HUES6 (cell line): ENCODE results near the gene NAA40.

Experiments used
- H3K27ac ChIP-seq: 2 replicates; pipeline ENCODE4 v1.7.0; 2013; ENCODE audit warnings: low read depth, mild to moderate bottlenecking, low read length, inconsistent platforms
- H3K27me3 ChIP-seq: 2 replicates; pipeline ENCODE4 v1.6.1; 2013; ENCODE audit warnings: low read length; ENCODE audit not compliant: control insufficient read depth, insufficient read depth
- H3K36me3 ChIP-seq: 2 replicates; pipeline ENCODE4 v1.6.1; 2013; ENCODE audit warnings: low read length; ENCODE audit not compliant: control insufficient read depth, insufficient read depth
- H3K4me1 ChIP-seq: 2 replicates; pipeline ENCODE4 v1.6.1; 2013; ENCODE audit warnings: low read length; ENCODE audit not compliant: control insufficient read depth, insufficient read depth
- H3K4me3 ChIP-seq: 2 replicates; pipeline ENCODE4 v1.5.1; 2013; ENCODE audit warnings: low read depth, low read length
- H3K9ac ChIP-seq: one replicate; pipeline ENCODE4 v1.6.1; 2013; ENCODE audit warnings: mild to moderate bottlenecking, low read length
- H3K9me3 ChIP-seq: 2 replicates; pipeline ENCODE4 v1.6.1; 2013; ENCODE audit warnings: low read depth, low read length; ENCODE audit not compliant: control insufficient read depth, insufficient read depth

The NAA40 gene

GRCh38 chr11:63920939-63921417 is 17.8 kb upstream of the NAA40 start:
- H3K9me3 ChIP-seq = peaks cover 8% of the 10 kb centered on the region; the same call in 1 of the 2 replicates
- no peaks in the 10 kb centered on the region for H3K36me3 ChIP-seq
- H3K9ac ChIP-seq = peak overlapping the region; percentile 95
- H3K4me1 ChIP-seq = peaks cover 29% of the 10 kb centered on the region
- peak overlapping the region; percentile 99; the same call in 1 of the 2 replicates for H3K27ac ChIP-seq
- peaks cover 11% of the 10 kb centered on the region for H3K27me3 ChIP-seq
- peak overlapping the region; percentile 60 for H3K4me3 ChIP-seq

GRCh38 chr11:63922673-63923192 is 16.1 kb upstream of the NAA40 start:
- no peak overlapping the region for H3K27ac ChIP-seq
- no peak overlapping the region for H3K9ac ChIP-seq
- peaks cover 8% of the 10 kb centered on the region; the same call in 1 of the 2 replicates for H3K9me3 ChIP-seq
- H3K27me3 ChIP-seq = peaks cover 14% of the 10 kb centered on the region
- peaks cover 29% of the 10 kb centered on the region for H3K4me1 ChIP-seq
- H3K4me3 ChIP-seq = no peak overlapping the region
- no peaks in the 10 kb centered on the region for H3K36me3 ChIP-seq

GRCh38 chr11:63923319-63923718 is 15.5 kb upstream of the NAA40 start:
- H3K4me1 ChIP-seq = peaks cover 26% of the 10 kb centered on the region
- peaks cover 8% of the 10 kb centered on the region; the same call in 1 of the 2 replicates for H3K9me3 ChIP-seq
- H3K27ac ChIP-seq = no peak overlapping the region
- no peaks in the 10 kb centered on the region for H3K36me3 ChIP-seq
- no peak overlapping the region for H3K9ac ChIP-seq
- H3K4me3 ChIP-seq = no peak overlapping the region
- H3K27me3 ChIP-seq = peaks cover 20% of the 10 kb centered on the region

DNA sequence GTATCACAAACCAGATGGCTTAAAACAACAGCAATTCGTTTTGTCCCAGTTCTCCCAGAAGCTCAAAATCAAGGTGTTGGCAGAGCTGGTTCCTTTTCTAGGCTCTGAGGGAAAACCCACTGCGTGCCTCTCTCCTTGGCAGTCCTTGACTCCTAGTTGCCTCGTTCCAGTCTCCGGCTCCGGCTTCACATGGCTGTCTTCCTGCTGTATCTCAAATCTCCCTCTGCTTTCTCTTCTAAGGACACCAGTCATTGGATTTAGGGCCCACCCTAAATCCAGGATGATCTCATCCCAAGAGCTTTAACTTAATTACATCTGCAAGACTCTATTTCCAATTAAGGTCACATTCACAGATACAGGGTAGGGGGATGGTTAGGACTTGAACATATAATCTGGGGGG is 9.2 kb upstream of the NAA40 start:
- Histone ChIP-seq H3K27ac (no peak overlapping the region), H3K27me3 (peaks cover 17% of the 10 kb centered on the region), H3K9me3 (no peaks in the 10 kb centered on the region), H3K9ac (no peak overlapping the region), H3K36me3 (no peaks in the 10 kb centered on the region), H3K4me1 (peaks cover 2% of the 10 kb centered on the region; the same call in 1 of the 2 replicates), H3K4me3 (no peak overlapping the region)

GRCh38 chr11:63931045-63931444 is 7.8 kb upstream of the NAA40 start:
- H3K4me3 ChIP-seq = no peak overlapping the region
- peaks cover 2% of the 10 kb centered on the region; the same call in 1 of the 2 replicates for H3K4me1 ChIP-seq
- no peaks in the 10 kb centered on the region for H3K36me3 ChIP-seq
- H3K27me3 ChIP-seq = peaks cover 12% of the 10 kb centered on the region
- no peaks in the 10 kb centered on the region for H3K9me3 ChIP-seq
- H3K27ac ChIP-seq = no peak overlapping the region
- no peak overlapping the region for H3K9ac ChIP-seq

- Histone ChIP-seq H3K27ac (no peak overlapping the region), H3K4me3 (no peak overlapping the region), H3K9ac (no peak overlapping the region)
These were observed 6.9 kb upstream of the NAA40 start for GRCh38 chr11:63931876-63932275.

GRCh38 chr11:63933459-63933858 is 5.3 kb upstream of the NAA40 start:
- H3K27ac ChIP-seq = no peak overlapping the region

More at GRCh38 chr11:63931876-63932275, 6.9 kb upstream of the NAA40 start:
- no peaks in the 10 kb centered on the region for H3K9me3 ChIP-seq
- peaks cover 12% of the 10 kb centered on the region for H3K27me3 ChIP-seq
- H3K4me1 ChIP-seq = peaks cover 2% of the 10 kb centered on the region; the same call in 1 of the 2 replicates
- H3K36me3 ChIP-seq = no peaks in the 10 kb centered on the region

GRCh38 chr11:63937713-63938478 is 906 bp upstream of the NAA40 start:
- H3K9me3 ChIP-seq = no peaks in the 10 kb centered on the region
- no peaks in the 10 kb centered on the region for H3K27me3 ChIP-seq
- 0 out of 2 replicates have a peak, but pooled peaks cover 4% of the 10 kb centered on the region for H3K4me1 ChIP-seq
- no peak overlapping the region; the same call in 1 of the 2 replicates for H3K27ac ChIP-seq
- H3K9ac ChIP-seq = peak overlapping the region; percentile 9
- peaks cover 4% of the 10 kb centered on the region for H3K36me3 ChIP-seq
- peak overlapping the region; percentile 61 for H3K4me3 ChIP-seq

More at GRCh38 chr11:63933459-63933858, 5.3 kb upstream of the NAA40 start:
- H3K36me3 ChIP-seq = no peaks in the 10 kb centered on the region
- H3K4me1 ChIP-seq = peaks cover 2% of the 10 kb centered on the region; the same call in 1 of the 2 replicates
- H3K9me3 ChIP-seq = no peaks in the 10 kb centered on the region
- H3K27me3 ChIP-seq = peaks cover 1% of the 10 kb centered on the region
- no peak overlapping the region for H3K4me3 ChIP-seq
- H3K9ac ChIP-seq = no peak overlapping the region

DNA sequence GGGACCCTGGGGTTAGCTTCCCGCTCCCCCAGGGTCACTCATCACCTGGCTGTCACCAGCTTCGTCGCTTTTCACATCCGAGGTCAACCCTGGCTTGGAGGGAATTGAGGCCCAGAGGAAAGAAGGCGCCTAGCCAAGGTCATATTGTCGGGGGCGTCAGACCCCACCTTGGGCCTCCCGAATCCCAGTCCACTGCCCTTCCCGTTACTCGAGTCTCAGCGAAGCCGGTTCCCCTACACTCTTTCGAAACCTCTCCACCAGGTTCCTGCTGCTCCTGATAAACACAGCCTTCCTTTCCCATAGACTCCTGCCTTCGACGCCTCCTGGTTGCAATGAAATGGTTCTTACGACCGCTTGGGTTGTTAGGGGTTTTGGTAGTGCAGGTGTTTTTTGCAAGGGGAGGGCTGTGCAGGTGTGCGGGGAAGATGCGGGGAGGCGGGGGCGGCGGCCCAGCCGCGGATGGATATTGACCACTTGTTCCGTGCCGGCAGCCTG is 642 bp downstream of the NAA40 start:
- Histone ChIP-seq H3K36me3 (peaks cover 6% of the 10 kb centered on the region), H3K9me3 (no peaks in the 10 kb centered on the region), H3K27me3 (no peaks in the 10 kb centered on the region), H3K4me3 (peak overlapping the region; percentile 97), H3K27ac (peak overlapping the region; percentile 86), H3K9ac (peak overlapping the region; percentile 90), H3K4me1 (0 out of 2 replicates have a peak, but pooled peaks cover 4% of the 10 kb centered on the region)

DNA sequence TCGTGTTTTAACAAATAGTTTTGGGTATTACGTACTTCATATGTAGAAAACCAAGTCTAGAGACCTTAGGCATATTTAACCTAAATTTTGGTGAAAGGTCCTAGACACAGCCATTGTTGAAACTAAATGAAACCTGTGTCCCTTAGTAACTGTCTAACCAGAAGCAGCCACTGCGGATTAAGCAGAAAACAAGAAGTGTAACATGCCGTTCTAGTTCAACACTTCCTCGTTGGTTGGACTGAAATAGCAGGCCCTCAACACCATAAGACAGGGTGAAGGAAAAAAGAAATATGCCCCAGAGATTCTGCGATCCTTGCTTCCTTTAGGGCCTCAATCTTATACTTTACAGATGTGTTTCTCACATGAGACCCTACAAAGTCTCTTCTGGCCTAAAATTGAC is 2.0 kb downstream of the NAA40 start:
- H3K36me3 ChIP-seq = peaks cover 6% of the 10 kb centered on the region
- peaks cover 13% of the 10 kb centered on the region; the same call in 1 of the 2 replicates for H3K4me1 ChIP-seq
- no peak overlapping the region for H3K27ac ChIP-seq
- H3K27me3 ChIP-seq = no peaks in the 10 kb centered on the region
- no peaks in the 10 kb centered on the region for H3K9me3 ChIP-seq
- H3K9ac ChIP-seq = no peak overlapping the region
- H3K4me3 ChIP-seq = no peak overlapping the region

- Histone ChIP-seq H3K9ac (no peak overlapping the region), H3K4me3 (no peak overlapping the region), H3K27me3 (no peaks in the 10 kb centered on the region), H3K36me3 (peaks cover 15% of the 10 kb centered on the region), H3K9me3 (no peaks in the 10 kb centered on the region), H3K4me1 (peaks cover 13% of the 10 kb centered on the region; the same call in 1 of the 2 replicates), H3K27ac (no peak overlapping the region)
These were observed 3.1 kb downstream of the NAA40 start for GRCh38 chr11:63941901-63942300.
